GM19043 (cell line): Measurements from ENCODE around the gene CSF3.
A peak's percentile ranks its signal among the peaks of the same experiment; 100 is the strongest.

ENCODE experiments used
- ATAC-seq: cut with Tn5 transposase; IDR thresholded peaks from one replicate; pipeline ENCODE4 v1.9.1; 2021; ENCODE audit warnings: low read depth; ENCODE audit not compliant: unreplicated experiment

Gene CSF3

GRCh38 chr17:40015005-40015997 is at the start of gene CSF3:
Gene CSF3 (plus strand): TSS chr17:40015440. CDS start chr17:40015475, 35 bp downstream.
- ATAC-seq, result no peak

DNA sequence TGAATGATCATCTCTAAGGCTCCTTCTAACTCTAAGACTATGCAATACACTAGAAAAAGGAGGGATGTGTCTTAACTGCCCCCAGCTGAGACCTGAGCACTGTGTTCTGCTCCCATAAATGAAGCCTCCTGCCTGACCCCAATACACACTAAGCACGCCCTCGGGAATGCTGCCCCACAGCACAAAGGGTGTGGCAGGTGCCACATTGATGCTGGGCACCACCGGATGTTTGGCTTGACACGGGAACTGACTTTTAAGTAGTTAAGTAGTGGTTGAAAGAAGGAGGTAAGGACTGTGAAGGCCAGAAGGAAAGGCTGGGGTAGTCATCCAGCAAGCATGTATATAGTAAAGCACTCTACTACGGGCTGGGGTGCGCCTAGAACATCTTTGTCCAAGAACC is 48.5 kb upstream of the CSF3 start:
- no peak for ATAC-seq

DNA sequence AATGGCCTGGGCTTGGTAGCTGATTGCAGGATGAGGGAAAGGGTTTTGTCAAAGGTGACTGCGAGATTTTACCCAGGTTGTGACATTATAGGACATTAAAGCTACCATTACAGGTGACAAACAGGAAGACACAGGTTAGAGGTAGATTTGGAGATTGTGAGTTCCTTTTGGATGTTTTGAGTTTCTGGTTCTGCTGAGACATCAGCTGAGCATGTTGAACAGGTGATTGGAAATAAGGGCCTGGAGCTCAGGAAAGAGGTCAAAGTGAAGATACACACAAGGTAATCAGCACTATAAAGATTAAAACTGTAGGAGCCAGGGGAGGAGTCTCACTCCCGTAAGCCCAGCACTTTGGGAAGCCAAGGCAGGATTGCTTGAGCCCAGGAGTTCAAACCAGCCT is 46.5 kb upstream of the CSF3 start:
- ATAC-seq, result no peak

DNA sequence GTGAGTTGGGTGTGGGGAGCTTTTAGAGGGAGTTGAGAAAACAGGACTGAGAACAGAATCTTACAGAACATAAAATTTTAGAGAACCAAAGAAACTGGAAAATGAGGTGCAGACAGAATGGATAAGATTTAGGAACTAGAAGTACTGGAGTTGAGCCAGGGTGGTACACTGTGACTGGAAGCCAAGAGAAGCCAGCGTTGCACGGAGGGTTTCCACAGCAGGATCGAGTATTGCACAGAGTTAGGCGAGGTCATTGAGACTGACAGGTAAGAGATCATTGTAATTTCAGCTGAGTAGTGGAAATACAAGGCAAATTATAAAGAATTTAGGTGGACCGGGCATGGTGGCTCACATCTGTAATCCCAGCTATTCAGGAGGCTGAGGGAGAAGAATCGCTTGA is 45.9 kb upstream of the CSF3 start:
- ATAC-seq, result no peak

GRCh38 chr17:39970157-39970692 is 45.0 kb upstream of the CSF3 start:
- no peak for ATAC-seq

- no peak for ATAC-seq
These were observed 44.1 kb upstream of the CSF3 start for GRCh38 chr17:39971076-39971603.

GRCh38 chr17:39972271-39972670 is 43.0 kb upstream of the CSF3 start:
- no peak for ATAC-seq

DNA sequence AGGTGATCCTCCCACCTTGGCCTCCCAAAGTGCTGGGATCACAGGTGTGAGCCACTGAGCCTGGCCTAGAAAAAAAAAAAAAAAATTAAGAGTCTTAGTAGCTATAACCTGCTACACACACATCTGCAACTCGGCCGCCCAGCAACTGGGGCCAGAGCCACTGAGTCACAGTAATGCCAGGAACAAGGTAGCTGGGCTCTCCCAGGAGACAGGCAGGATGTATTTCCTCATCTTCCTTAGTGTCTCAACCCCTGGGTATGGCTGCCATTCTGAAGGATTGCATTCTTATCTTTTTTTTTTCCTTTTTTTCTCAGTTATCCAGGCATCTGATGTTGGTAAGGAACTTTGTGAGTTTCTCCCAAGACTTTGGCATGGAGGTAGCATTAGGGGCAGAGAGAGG is 41.7 kb upstream of the CSF3 start:
- ATAC-seq, result no peak

- ATAC-seq, result no peak
These were observed 40.8 kb upstream of the CSF3 start for GRCh38 chr17:39974433-39974832.

DNA sequence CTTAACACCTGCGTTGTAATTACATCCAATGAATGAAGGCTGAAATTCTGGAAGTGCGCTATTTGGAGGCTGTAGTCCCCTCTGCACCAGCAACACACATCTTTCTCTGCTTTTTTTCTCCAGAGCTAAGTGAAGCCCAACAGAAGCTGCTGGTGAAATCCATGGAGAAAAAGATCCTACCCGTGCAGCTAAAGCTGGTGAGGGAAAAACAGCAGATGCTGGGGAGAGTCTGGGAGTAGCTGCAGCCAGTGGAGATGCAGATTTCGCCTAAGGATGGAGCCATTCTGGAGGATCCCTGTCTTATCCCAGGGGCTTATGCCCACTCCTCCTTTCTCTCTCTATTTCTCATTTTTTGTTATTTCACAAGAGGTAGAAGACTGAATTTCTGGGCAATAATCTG is 39.4 kb upstream of the CSF3 start:
- ATAC-seq, result no peak

DNA sequence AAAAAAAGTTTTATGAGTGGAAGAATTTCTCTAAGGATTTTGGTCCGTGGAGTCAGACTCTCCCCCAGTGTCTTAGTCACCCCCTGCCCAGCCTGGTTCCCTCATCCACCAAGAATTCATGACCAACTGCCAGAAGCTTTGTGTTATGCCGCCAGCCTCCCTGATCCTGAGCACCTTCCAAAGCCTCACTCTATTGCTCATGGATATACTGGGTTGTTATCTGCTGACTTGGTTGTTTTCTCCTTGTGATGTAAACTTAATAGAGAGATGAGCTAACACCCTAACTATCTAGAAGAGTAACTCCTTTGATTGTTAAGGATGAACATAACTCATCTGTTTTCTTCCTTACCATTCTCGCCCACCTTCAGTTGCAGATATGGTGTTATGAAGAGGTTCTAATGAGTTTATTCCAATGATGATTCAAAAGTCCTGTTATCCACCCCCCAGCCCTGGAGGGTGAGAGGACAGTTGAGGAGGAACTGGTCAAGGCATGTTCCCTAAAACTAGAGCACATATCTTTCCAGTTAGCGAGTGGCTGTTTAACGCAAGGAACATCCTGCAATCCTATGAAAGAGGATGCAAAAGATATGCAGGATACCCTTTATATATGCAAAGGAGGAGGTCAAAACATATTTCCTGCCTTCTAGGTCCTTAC is 36.1 kb upstream of the CSF3 start:
- ATAC-seq, result no peak

GRCh38 chr17:39979893-39980350 is 35.3 kb upstream of the CSF3 start:
- ATAC-seq, result no peak

GRCh38 chr17:39980351-39981206 is 34.7 kb upstream of the CSF3 start, which contains the start of gene PSMD3:
Gene PSMD3 (plus strand): TSS chr17:39980807. CDS start chr17:39980971, 164 bp downstream.
- peak; percentile 95 for ATAC-seq

DNA sequence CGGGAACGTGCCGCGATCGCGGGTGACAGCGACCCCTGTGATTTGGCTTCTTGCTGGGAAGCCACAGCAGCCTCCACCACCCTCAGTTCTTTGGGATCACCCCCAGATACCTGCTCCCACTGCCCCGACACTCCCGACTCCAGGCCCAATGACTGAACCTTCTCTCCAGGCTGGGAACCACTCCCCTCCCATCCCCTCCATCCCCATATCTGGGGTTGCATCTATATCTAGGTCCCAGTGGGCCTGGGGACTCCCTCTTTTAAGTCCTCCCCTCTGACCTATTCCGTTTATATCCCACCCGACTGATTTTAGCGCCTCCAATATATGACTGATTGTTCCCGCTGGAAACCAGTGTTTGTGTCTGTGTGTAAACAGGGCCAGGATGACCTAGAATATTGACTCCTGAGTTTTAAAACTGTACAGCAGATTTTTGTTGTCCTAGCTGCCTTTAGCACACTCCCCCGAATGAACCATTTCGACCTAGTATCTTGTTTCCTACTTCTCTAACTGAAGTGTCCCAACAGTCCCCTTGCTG is 34.0 kb upstream of the CSF3 start:
- ATAC-seq, result no peak

GRCh38 chr17:39981766-39982375 is 33.4 kb upstream of the CSF3 start:
- no peak for ATAC-seq

GRCh38 chr17:39988206-39988810 is 26.9 kb upstream of the CSF3 start:
- ATAC-seq, result no peak

DNA sequence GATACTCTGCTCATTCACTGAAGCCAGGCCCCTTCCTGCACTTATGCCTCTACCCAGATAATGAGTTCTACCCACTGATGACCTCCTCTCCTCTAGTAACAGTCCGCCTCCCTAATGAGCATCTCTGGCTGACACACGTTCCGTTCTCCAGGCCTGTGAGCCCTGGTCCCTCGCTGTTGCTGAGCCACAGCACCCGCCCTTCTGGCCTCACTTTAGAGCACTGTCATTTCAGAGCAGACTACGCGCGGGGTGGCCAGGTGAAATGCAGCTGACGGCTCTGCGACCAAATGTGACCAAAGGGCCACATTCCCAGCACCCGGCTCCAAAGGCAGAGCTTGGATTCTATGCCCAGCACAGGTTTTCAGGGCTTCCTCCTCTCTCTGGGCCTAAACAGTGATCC is 20.8 kb upstream of the CSF3 start:
- ATAC-seq, result no peak

DNA sequence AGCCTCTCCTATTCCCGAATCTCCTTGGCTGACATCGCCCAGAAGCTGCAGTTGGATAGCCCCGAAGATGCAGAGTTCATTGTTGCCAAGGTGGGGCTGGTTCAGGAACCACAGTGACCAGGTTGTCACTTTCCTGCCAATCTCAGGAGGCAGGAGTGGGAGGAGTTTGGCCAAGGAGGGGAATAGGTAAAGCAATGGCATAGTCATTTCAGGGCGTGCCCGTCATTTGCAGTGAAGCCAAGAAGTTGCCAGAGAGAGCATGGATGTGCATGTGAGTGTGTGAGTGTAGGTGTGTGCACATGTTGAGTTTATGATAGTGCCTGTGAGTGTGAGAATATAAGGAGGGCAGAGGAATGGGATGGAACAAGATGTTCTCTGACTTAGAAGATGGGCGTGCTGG is 19.8 kb upstream of the CSF3 start:
- no peak for ATAC-seq

DNA sequence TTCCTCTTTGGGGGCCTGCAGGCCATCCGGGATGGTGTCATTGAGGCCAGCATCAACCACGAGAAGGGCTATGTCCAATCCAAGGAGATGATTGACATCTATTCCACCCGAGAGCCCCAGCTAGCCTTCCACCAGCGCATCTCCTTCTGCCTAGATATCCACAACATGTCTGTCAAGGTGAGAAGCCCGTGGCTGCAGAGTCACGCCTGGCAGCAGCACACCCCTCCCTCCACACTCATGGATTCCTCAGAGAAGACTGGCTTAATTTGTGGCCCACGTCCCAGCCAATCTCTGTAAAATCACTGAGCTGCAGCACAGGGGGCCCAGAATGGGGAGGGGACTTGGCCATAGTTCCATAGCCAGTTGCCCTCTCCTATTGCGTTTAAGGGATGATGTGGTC is 19.1 kb upstream of the CSF3 start:
- ATAC-seq, result no peak
